Smooth muscle cell (in vitro differentiated cells): ENCODE results near the gene SESN3. TPM values are rescaled to one million over a fixed set of nuclear protein-coding genes. Genes with fewer than 3 reads are reported as not detected.
"Not testable (repeated sequence)": the region's sequence is repeated elsewhere in the genome, so short reads cannot be mapped to it uniquely, and the experiment has no call there.

Experiments used
- DNase-seq: peaks from one replicate; lab custom pipeline; 2025; ENCODE audit not compliant: unreplicated experiment; lab: John Stamatoyannopoulos, UW
- H2AFZ ChIP-seq: fragments of 200-600 bp; sonication (generic); 2 replicates; pipeline ENCODE4 v1.6.0; 2016; ENCODE audit warnings: antibody characterized with exemption, low read depth, mild to moderate bottlenecking
- H3F3A ChIP-seq: fragments of 200-600 bp; sonication (generic); 2 replicates; pipeline ENCODE4 v1.6.0; 2017; ENCODE audit warnings: antibody characterized with exemption, low read depth
- H3K27ac ChIP-seq: fragments of 200-600 bp; sonication (generic); 2 replicates; pipeline ENCODE4 v1.5.1; 2016; ENCODE audit warnings: low read depth, mild to moderate bottlenecking
- H3K27me3 ChIP-seq: fragments of 200-600 bp; sonication (generic); 2 replicates; pipeline ENCODE4 v1.6.1; 2016; ENCODE audit warnings: low read depth, mild to moderate bottlenecking
- H3K36me3 ChIP-seq: fragments of 200-600 bp; sonication (generic); 2 replicates; pipeline ENCODE4 v1.5.1; 2016; ENCODE audit warnings: low read depth
- H3K4me1 ChIP-seq: fragments of 200-600 bp; sonication (generic); 2 replicates; pipeline ENCODE4 v1.5.1; 2016; ENCODE audit warnings: low read depth
- H3K4me2 ChIP-seq: fragments of 200-600 bp; sonication (generic); 2 replicates; pipeline ENCODE4 v1.6.0; 2016; ENCODE audit warnings: mild to moderate bottlenecking
- H3K4me3 ChIP-seq: fragments of 200-600 bp; sonication (generic); 2 replicates; pipeline ENCODE4 v1.5.1; 2016; ENCODE audit warnings: mild to moderate bottlenecking
- H3K79me2 ChIP-seq: fragments of 200-600 bp; sonication (generic); 2 replicates; pipeline ENCODE4 v1.6.0; 2016; ENCODE audit warnings: low read depth, mild to moderate bottlenecking
- H3K9ac ChIP-seq: fragments of 200-600 bp; sonication (generic); 2 replicates; pipeline ENCODE4 v1.6.0; 2016; ENCODE audit warnings: low read depth
- H3K9me3 ChIP-seq: fragments of 200-600 bp; sonication (generic); replicated peaks from 2 replicates; pipeline ENCODE4 v1.5.1; 2016; ENCODE audit warnings: low read depth
- H4K20me1 ChIP-seq: fragments of 200-600 bp; sonication (generic); 2 replicates; pipeline ENCODE4 v1.6.0; 2016; ENCODE audit warnings: low read depth
- CTCF ChIP-seq: fragments of 200-600 bp; sonication (generic); IDR thresholded peaks from 2 replicates; pipeline ENCODE4 v1.5.1; 2017; ENCODE audit warnings: borderline replicate concordance, mild to moderate bottlenecking, antibody characterized with exemption; ENCODE audit not compliant: insufficient read depth, poor library complexity, severe bottlenecking
- WGBS: methylation state at CpG from one replicate; pipeline ENCODE4 v1.1.7; 2016; ENCODE audit warnings: low lambda C conversion rate; 5-methylcytosine and 5-hydroxymethylcytosine counted together
- polyA plus RNA-seq: library from polyadenylated mRNA; unstranded; fragments of >200 nt; fragmentation: Nextera tagmentation; extraction: Ambion mirVana; gene quantifications from 2 replicates; pipeline ENCODE4 v1.2.1, GENCODE V29; 2016
- total RNA-seq: library from RNA; depleted of rRNA; stranded (reverse); fragments of >200 nt; gene quantifications from 2 replicates; pipeline ENCODE4 v1.2.3, GENCODE V29; 2014

The SESN3 gene
- total and polyA plus RNA-seq, 2 experiments from 2014 or later: 20.4 to 374 TPM

- Histone ChIP-seq H3K9ac (no peak overlapping the region), H3F3A (peaks cover 5% of the 10 kb centered on the region), H3K4me1 (peaks cover 15% of the 10 kb centered on the region), H3K36me3 (no peaks in the 10 kb centered on the region), H3K4me3 (no peak overlapping the region), H4K20me1 (no peaks in the 10 kb centered on the region), H3K27ac (no peak overlapping the region), H3K79me2 (no peaks in the 10 kb centered on the region), H2AFZ (peak overlapping the region; percentile 26), H3K27me3 (no peaks in the 10 kb centered on the region), H3K4me2 (no peak overlapping the region), H3K9me3 (no peaks in the 10 kb centered on the region)
- DNase-seq: no peak
- TF ChIP-seq CTCF: no peak
- 82% methylated on average over 4 of the region's 4 CpGs for WGBS
Observed at GRCh38 chr11:95276139-95276538, 45.1 kb upstream of the SESN3 start.

- not testable (repeated sequence) for H3F3A ChIP-seq, H3K4me2 ChIP-seq
- 79% methylated on average over 5 of the region's 5 CpGs for WGBS
Observed at GRCh38 chr11:95273618-95274017, 42.6 kb upstream of the SESN3 start.

GRCh38 chr11:95269036-95269819 lies 38.2 kb upstream of the SESN3 start:
- no peaks in the 10 kb centered on the region for H3K4me1 ChIP-seq
- H2AFZ ChIP-seq: no peak overlapping the region
- DNase-seq: no peak
- H3K27me3 ChIP-seq: no peaks in the 10 kb centered on the region
- H3F3A ChIP-seq: no peaks in the 10 kb centered on the region
- 86% methylated on average over 5 of the region's 5 CpGs for WGBS
- H3K79me2 ChIP-seq: no peaks in the 10 kb centered on the region
- no peak overlapping the region for H3K27ac ChIP-seq
- H3K4me3 ChIP-seq: no peak overlapping the region
- no peaks in the 10 kb centered on the region for H3K9me3 ChIP-seq
- no peak for TF ChIP-seq CTCF
- no peak overlapping the region for H3K4me2 ChIP-seq
- no peaks in the 10 kb centered on the region for H4K20me1 ChIP-seq
- H3K9ac ChIP-seq: no peak overlapping the region
- H3K36me3 ChIP-seq: no peaks in the 10 kb centered on the region

More at GRCh38 chr11:95273618-95274017, 42.6 kb upstream of the SESN3 start:
- H3K4me1 ChIP-seq, H3K9me3 ChIP-seq, H3K4me3 ChIP-seq, H3K9ac ChIP-seq, H3K27me3 ChIP-seq, H3K27ac ChIP-seq, H3K36me3 ChIP-seq, DNase-seq, H2AFZ ChIP-seq, H3K79me2 ChIP-seq, H4K20me1 ChIP-seq: not testable (repeated sequence)

- no peak for TF ChIP-seq CTCF
- Histone ChIP-seq H4K20me1 (no peaks in the 10 kb centered on the region), H3K4me3 (no peak overlapping the region), H3F3A (no peaks in the 10 kb centered on the region), H3K36me3 (no peaks in the 10 kb centered on the region), H3K27ac (no peak overlapping the region), H3K9me3 (no peaks in the 10 kb centered on the region), H3K79me2 (no peaks in the 10 kb centered on the region), H3K9ac (no peak overlapping the region), H3K27me3 (no peaks in the 10 kb centered on the region), H3K4me2 (no peak overlapping the region), H3K4me1 (no peaks in the 10 kb centered on the region), H2AFZ (no peak overlapping the region)
- WGBS: 72% methylated on average over 1 of the region's 1 CpG
- no peak for DNase-seq
Observed at GRCh38 chr11:95268391-95268790, 37.4 kb upstream of the SESN3 start.
